ENCODE measurements around the gene COL26A1.
"Not testable (repeated sequence)": the region's sequence is repeated elsewhere in the genome, so short reads cannot be mapped to it uniquely, and the experiment has no call there.

COL26A1 gene

GRCh38 chr7:101487753-101488152 lies 125.1 kb downstream of the COL26A1 start:
- H3K4me1 ChIP-seq (ENCODE audit: control insufficient read depth in 1 of 2, insufficient read depth in 2 of 2, low read length in 2 of 2) = no peaks in the 10 kb centered on the region
- no peak overlapping the region for H3K4me3 ChIP-seq (ENCODE audit: low read depth in 1 of 2, low read length in 2 of 2)
- H3K36me3 ChIP-seq (ENCODE audit: control insufficient read depth in 1 of 2, insufficient read depth in 2 of 2, low read length in 2 of 2) = no peaks in the 10 kb centered on the region
- no peaks in the 10 kb centered on the region for H3K27me3 ChIP-seq (ENCODE audit: low read depth, low read length)
- H3K9me3 ChIP-seq (ENCODE audit: control insufficient read depth in 1 of 2, low read length in 2 of 2) = no peaks in the 10 kb centered on the region
- H3K27ac ChIP-seq (ENCODE audit: low read length) = no peak overlapping the region

GRCh38 chr7:101488826-101489572 lies 126.3 kb downstream of the COL26A1 start:
- Histone ChIP-seq H3K4me3 (ENCODE audit: low read depth in 1 of 2, low read length in 2 of 2) (no peak overlapping the region), H3K27me3 (ENCODE audit: low read depth, low read length) (no peaks in the 10 kb centered on the region), H3K4me1 (ENCODE audit: control insufficient read depth in 1 of 2, insufficient read depth in 2 of 2, low read length in 2 of 2) (no peaks in the 10 kb centered on the region), H3K27ac (ENCODE audit: low read length) (no peak overlapping the region), H3K9me3 (ENCODE audit: control insufficient read depth in 1 of 2, low read length in 2 of 2) (no peaks in the 10 kb centered on the region), H3K36me3 (ENCODE audit: control insufficient read depth in 1 of 2, insufficient read depth in 2 of 2, low read length in 2 of 2) (no peaks in the 10 kb centered on the region)

DNA sequence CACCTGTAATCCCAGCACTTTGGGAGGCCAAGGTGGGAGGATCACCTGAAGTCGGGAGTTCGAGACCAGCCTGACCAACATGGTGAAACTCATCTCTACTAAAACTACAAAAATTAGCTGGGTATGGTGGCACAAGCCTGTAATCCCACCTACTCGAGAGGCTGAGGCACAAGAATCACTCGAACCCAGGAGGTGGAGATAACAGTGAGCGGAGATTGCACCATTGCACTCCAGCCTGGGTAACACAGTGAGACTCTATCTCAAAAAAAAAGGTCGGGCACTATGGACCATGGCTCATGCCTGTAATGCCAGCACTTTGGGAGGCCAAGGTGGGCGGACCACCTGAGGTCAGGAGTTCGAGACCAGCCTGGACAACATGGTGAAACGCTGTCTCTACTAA lies 127.8 kb downstream of the COL26A1 start:
- H3K9me3 ChIP-seq (ENCODE audit: control insufficient read depth in 1 of 2, low read length in 2 of 2); H3K36me3 ChIP-seq (ENCODE audit: control insufficient read depth in 1 of 2, insufficient read depth in 2 of 2, low read length in 2 of 2); H3K27me3 ChIP-seq (ENCODE audit: low read depth, low read length); H3K4me1 ChIP-seq (ENCODE audit: control insufficient read depth in 1 of 2, insufficient read depth in 2 of 2, low read length in 2 of 2); H3K4me3 ChIP-seq (ENCODE audit: low read depth in 1 of 2, low read length in 2 of 2); H3K27ac ChIP-seq (ENCODE audit: low read length): not testable (repeated sequence)

DNA sequence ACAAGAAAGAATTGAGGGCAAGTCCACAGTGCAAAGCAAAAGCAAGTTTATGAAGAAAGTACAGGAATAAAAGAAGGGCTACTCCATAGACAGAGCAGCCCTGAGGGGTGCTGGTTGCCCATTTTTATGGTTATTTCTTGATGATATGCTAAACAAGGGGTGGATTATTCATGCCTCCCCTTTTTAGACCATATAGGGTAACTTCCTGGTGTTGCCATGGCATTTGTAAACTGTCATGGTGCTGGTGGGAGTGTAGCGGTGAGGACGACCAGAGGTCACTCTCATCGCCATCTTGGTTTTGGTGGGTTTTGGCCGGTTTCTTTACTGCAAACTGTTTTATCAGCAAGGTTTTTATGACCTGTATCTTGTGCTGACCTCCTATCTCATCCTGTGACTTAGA lies 128.8 kb downstream of the COL26A1 start:
- not testable (repeated sequence) for H3K9me3 ChIP-seq (ENCODE audit: control insufficient read depth in 1 of 2, low read length in 2 of 2); H3K4me1 ChIP-seq (ENCODE audit: control insufficient read depth in 1 of 2, insufficient read depth in 2 of 2, low read length in 2 of 2); H3K4me3 ChIP-seq (ENCODE audit: low read depth in 1 of 2, low read length in 2 of 2); H3K27ac ChIP-seq (ENCODE audit: low read length); H3K27me3 ChIP-seq (ENCODE audit: low read depth, low read length); H3K36me3 ChIP-seq (ENCODE audit: control insufficient read depth in 1 of 2, insufficient read depth in 2 of 2, low read length in 2 of 2)

GRCh38 chr7:101494602-101495329 lies 132.1 kb downstream of the COL26A1 start:
- Histone ChIP-seq H3K9me3 (ENCODE audit: control insufficient read depth in 1 of 2, low read length in 2 of 2) (no peaks in the 10 kb centered on the region), H3K27me3 (ENCODE audit: low read depth, low read length) (no peaks in the 10 kb centered on the region), H3K36me3 (ENCODE audit: control insufficient read depth in 1 of 2, insufficient read depth in 2 of 2, low read length in 2 of 2) (no peaks in the 10 kb centered on the region), H3K4me3 (ENCODE audit: low read depth in 1 of 2, low read length in 2 of 2) (no peak overlapping the region), H3K27ac (ENCODE audit: low read length) (no peak overlapping the region), H3K4me1 (ENCODE audit: control insufficient read depth in 1 of 2, insufficient read depth in 2 of 2, low read length in 2 of 2) (no peaks in the 10 kb centered on the region)

GRCh38 chr7:101496017-101496416 lies 133.3 kb downstream of the COL26A1 start:
- H3K9me3 ChIP-seq (ENCODE audit: control insufficient read depth in 1 of 2, low read length in 2 of 2) = no peaks in the 10 kb centered on the region
- H3K27ac ChIP-seq (ENCODE audit: low read length) = no peak overlapping the region
- no peak overlapping the region for H3K4me3 ChIP-seq (ENCODE audit: low read depth in 1 of 2, low read length in 2 of 2)
- no peaks in the 10 kb centered on the region for H3K36me3 ChIP-seq (ENCODE audit: control insufficient read depth in 1 of 2, insufficient read depth in 2 of 2, low read length in 2 of 2)
- H3K27me3 ChIP-seq (ENCODE audit: low read depth, low read length) = no peaks in the 10 kb centered on the region
- no peaks in the 10 kb centered on the region for H3K4me1 ChIP-seq (ENCODE audit: control insufficient read depth in 1 of 2, insufficient read depth in 2 of 2, low read length in 2 of 2)

- Histone ChIP-seq H3K4me1 (ENCODE audit: control insufficient read depth in 1 of 2, insufficient read depth in 2 of 2, low read length in 2 of 2) (no peaks in the 10 kb centered on the region), H3K4me3 (ENCODE audit: low read depth in 1 of 2, low read length in 2 of 2) (no peak overlapping the region), H3K27me3 (ENCODE audit: low read depth, low read length) (no peaks in the 10 kb centered on the region), H3K36me3 (ENCODE audit: control insufficient read depth in 1 of 2, insufficient read depth in 2 of 2, low read length in 2 of 2) (no peaks in the 10 kb centered on the region), H3K9me3 (ENCODE audit: control insufficient read depth in 1 of 2, low read length in 2 of 2) (no peaks in the 10 kb centered on the region), H3K27ac (ENCODE audit: low read length) (no peak overlapping the region)
Observed at GRCh38 chr7:101501351-101501750, 138.7 kb downstream of the COL26A1 start.

DNA sequence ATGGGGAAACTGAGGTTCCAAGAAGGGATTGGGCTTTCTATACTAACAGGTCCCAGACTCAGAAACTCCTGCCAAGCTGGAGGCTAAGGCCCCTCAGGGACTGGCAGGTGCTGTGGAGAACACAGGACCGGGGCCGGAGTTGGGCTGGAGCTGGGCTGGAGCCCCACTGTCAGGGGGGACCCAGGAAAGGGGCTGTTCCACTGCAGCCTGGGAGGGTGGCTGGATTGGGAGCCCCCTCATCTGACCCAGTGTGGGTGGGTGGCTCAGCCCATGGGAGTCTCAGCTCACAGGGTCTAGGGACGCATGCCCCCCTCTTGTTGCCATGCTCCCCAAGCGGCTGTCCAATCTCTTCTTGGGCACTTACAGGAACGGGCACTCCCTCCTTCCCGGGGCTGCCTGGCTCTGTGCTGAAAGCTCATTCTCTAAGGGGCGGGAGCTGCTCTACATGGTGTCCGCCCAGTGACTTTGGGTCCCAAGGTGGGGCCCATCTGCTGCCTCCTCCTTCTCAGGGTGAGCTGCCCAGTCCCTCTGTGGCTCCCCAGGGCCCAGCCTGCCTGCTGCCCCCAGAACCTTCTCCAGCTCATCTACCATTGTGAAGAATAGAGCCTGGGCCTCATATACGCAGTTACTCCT lies 139.9 kb downstream of the COL26A1 start:
- H3K27me3 ChIP-seq (ENCODE audit: low read depth, low read length) = peaks cover 4% of the 10 kb centered on the region
- H3K9me3 ChIP-seq (ENCODE audit: control insufficient read depth in 1 of 2, low read length in 2 of 2) = no peaks in the 10 kb centered on the region
- H3K4me1 ChIP-seq (ENCODE audit: control insufficient read depth in 1 of 2, insufficient read depth in 2 of 2, low read length in 2 of 2) = no peaks in the 10 kb centered on the region
- H3K4me3 ChIP-seq (ENCODE audit: low read depth in 1 of 2, low read length in 2 of 2) = no peak overlapping the region
- H3K27ac ChIP-seq (ENCODE audit: low read length) = no peak overlapping the region
- no peaks in the 10 kb centered on the region for H3K36me3 ChIP-seq (ENCODE audit: control insufficient read depth in 1 of 2, insufficient read depth in 2 of 2, low read length in 2 of 2)

GRCh38 chr7:101505510-101505909 lies 142.8 kb downstream of the COL26A1 start:
- not testable (repeated sequence) for H3K4me1 ChIP-seq (ENCODE audit: control insufficient read depth in 1 of 2, insufficient read depth in 2 of 2, low read length in 2 of 2); H3K36me3 ChIP-seq (ENCODE audit: control insufficient read depth in 1 of 2, insufficient read depth in 2 of 2, low read length in 2 of 2); H3K4me3 ChIP-seq (ENCODE audit: low read depth in 1 of 2, low read length in 2 of 2); H3K27me3 ChIP-seq (ENCODE audit: low read depth, low read length); H3K9me3 ChIP-seq (ENCODE audit: control insufficient read depth in 1 of 2, low read length in 2 of 2); H3K27ac ChIP-seq (ENCODE audit: low read length)

DNA sequence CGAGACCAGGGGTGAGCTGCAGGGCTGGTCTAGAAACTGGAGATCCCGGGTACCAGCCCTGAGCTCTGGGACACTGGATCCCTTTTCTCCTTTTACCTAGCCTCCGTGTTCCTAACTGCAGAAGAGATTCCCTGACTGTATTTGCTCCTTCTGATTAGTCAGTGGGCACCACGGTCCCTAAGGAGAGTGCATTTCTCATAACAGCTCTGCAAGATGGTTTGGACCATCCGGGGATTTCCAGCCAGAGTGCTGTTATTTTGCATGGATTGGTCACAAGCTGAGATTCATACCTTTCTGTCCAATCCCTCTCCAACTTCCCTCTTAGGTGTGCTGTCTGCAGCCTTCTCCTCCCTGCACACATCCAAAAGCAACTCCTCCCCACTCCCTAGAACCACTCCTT lies 143.9 kb downstream of the COL26A1 start:
- Histone ChIP-seq H3K4me1 (ENCODE audit: control insufficient read depth in 1 of 2, insufficient read depth in 2 of 2, low read length in 2 of 2) (no peaks in the 10 kb centered on the region), H3K36me3 (ENCODE audit: control insufficient read depth in 1 of 2, insufficient read depth in 2 of 2, low read length in 2 of 2) (no peaks in the 10 kb centered on the region), H3K27ac (ENCODE audit: low read length) (no peak overlapping the region), H3K27me3 (ENCODE audit: low read depth, low read length) (peaks cover 4% of the 10 kb centered on the region), H3K9me3 (ENCODE audit: control insufficient read depth in 1 of 2, low read length in 2 of 2) (no peaks in the 10 kb centered on the region), H3K4me3 (ENCODE audit: low read depth in 1 of 2, low read length in 2 of 2) (no peak overlapping the region)

- Histone ChIP-seq H3K27ac (ENCODE audit: low read length) (no peak overlapping the region), H3K27me3 (ENCODE audit: low read depth, low read length) (peaks cover 4% of the 10 kb centered on the region), H3K36me3 (ENCODE audit: control insufficient read depth in 1 of 2, insufficient read depth in 2 of 2, low read length in 2 of 2) (no peaks in the 10 kb centered on the region), H3K4me3 (ENCODE audit: low read depth in 1 of 2, low read length in 2 of 2) (no peak overlapping the region), H3K9me3 (ENCODE audit: control insufficient read depth in 1 of 2, low read length in 2 of 2) (no peaks in the 10 kb centered on the region), H3K4me1 (ENCODE audit: control insufficient read depth in 1 of 2, insufficient read depth in 2 of 2, low read length in 2 of 2) (no peaks in the 10 kb centered on the region)
Observed at GRCh38 chr7:101507327-101507726, 144.7 kb downstream of the COL26A1 start.

Data from muscle layer of duodenum (tissue), 2 donors.